ENCODE measurements around the gene C5orf15.

Gene C5orf15

GRCh38 chr5:133933169-133933509 is 35.3 kb downstream of the C5orf15 start:
- TF ChIP-seq, protein P1, sequence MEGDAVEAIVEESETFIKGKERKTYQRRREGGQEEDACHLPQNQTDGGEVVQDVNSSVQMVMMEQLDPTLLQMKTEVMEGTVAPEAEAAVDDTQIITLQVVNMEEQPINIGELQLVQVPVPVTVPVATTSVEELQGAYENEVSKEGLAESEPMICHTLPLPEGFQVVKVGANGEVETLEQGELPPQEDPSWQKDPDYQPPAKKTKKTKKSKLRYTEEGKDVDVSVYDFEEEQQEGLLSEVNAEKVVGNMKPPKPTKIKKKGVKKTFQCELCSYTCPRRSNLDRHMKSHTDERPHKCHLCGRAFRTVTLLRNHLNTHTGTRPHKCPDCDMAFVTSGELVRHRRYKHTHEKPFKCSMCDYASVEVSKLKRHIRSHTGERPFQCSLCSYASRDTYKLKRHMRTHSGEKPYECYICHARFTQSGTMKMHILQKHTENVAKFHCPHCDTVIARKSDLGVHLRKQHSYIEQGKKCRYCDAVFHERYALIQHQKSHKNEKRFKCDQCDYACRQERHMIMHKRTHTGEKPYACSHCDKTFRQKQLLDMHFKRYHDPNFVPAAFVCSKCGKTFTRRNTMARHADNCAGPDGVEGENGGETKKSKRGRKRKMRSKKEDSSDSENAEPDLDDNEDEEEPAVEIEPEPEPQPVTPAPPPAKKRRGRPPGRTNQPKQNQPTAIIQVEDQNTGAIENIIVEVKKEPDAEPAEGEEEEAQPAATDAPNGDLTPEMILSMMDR (IDR thresholded peaks at IDR 0.05; ENCODE audit: low read depth, low read length), result no peak
- Histone ChIP-seq H3K4me3 (ENCODE audit: low read depth, low read length) (no peak overlapping the region), H3K36me3 (no peaks in the 10 kb centered on the region), H3K27ac (no peak overlapping the region), H3K9me3 (ENCODE audit: severe bottlenecking) (no peaks in the 10 kb centered on the region), H3K27me3 (ENCODE audit: insufficient read depth, low read depth, severe bottlenecking) (no peaks in the 10 kb centered on the region)
- no peak for DNase-seq

GRCh38 chr5:133932441-133933168 is 35.8 kb downstream of the C5orf15 start:
- H3K27ac ChIP-seq, result no peak overlapping the region
- DNase-seq, result no peak
- no peaks in the 10 kb centered on the region for H3K36me3 ChIP-seq
- H3K27me3 ChIP-seq (ENCODE audit: insufficient read depth, low read depth, severe bottlenecking), result no peaks in the 10 kb centered on the region
- no peaks in the 10 kb centered on the region for H3K9me3 ChIP-seq (ENCODE audit: severe bottlenecking)
- TF ChIP-seq, protein P1 (IDR thresholded peaks at IDR 0.05; ENCODE audit: low read depth, low read length), result no peak
- H3K4me3 ChIP-seq (ENCODE audit: low read depth, low read length), result no peak overlapping the region

GRCh38 chr5:133931546-133931945 is 36.9 kb downstream of the C5orf15 start:
- Histone ChIP-seq H3K4me3 (ENCODE audit: low read depth, low read length) (no peak overlapping the region), H3K9me3 (ENCODE audit: severe bottlenecking) (no peaks in the 10 kb centered on the region), H3K27ac (no peak overlapping the region), H3K36me3 (no peaks in the 10 kb centered on the region), H3K27me3 (ENCODE audit: insufficient read depth, low read depth, severe bottlenecking) (no peaks in the 10 kb centered on the region)
- no peak for DNase-seq
- TF ChIP-seq, protein P1 (IDR thresholded peaks at IDR 0.05; ENCODE audit: low read depth, low read length), result no peak

- no peak for DNase-seq
- Histone ChIP-seq H3K4me3 (ENCODE audit: low read depth, low read length) (no peak overlapping the region), H3K27me3 (ENCODE audit: insufficient read depth, low read depth, severe bottlenecking) (no peaks in the 10 kb centered on the region), H3K9me3 (ENCODE audit: severe bottlenecking) (no peaks in the 10 kb centered on the region), H3K27ac (no peak overlapping the region), H3K36me3 (no peaks in the 10 kb centered on the region)
- TF ChIP-seq, protein P1 (IDR thresholded peaks at IDR 0.05; ENCODE audit: low read depth, low read length), result no peak
Measured at GRCh38 chr5:133930813-133931090, 37.7 kb downstream of the C5orf15 start.

DNA sequence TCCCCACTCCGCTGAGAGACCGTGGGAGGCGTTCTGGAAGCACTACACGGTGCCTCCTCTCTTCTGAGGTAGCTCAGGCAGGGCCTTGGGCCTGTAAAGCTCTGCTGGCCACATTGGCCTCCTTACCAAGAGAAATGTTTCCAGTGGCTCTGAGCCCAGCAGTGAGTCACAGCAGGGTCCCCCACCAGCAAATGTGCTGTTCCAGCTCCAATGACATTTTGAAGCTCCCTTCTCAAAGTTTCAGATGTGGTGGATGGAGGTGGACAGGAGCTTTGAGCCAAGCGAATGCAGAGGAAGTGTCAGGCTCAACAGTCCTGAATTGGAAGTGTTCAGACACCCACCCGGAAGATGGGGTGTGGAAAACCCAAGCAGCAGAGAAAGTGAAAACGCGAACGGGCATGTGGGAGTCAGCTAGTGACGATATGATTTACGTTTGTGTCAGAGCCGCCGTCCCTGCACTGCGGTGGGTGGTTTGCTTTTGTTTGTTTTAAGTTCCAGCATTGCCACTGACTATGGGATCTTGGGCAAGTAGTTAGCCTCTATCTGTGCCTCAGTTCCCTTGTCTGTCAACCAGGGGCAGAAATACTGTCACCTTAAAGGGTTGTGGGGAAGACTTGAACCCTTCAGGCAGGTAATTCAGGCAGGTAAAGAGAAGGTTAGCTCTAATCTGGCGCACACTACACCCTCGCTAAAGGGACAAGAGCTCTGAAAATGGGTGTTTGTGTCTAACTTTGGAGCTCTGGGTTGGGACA is 38.2 kb downstream of the C5orf15 start:
- H3K27me3 ChIP-seq (ENCODE audit: insufficient read depth, low read depth, severe bottlenecking), result no peaks in the 10 kb centered on the region
- DNase-seq, result no peak
- TF ChIP-seq, protein P1 (IDR thresholded peaks at IDR 0.05; ENCODE audit: low read depth, low read length), result no peak
- no peak overlapping the region for H3K27ac ChIP-seq
- H3K36me3 ChIP-seq, result no peaks in the 10 kb centered on the region
- H3K4me3 ChIP-seq (ENCODE audit: low read depth, low read length), result no peak overlapping the region
- no peaks in the 10 kb centered on the region for H3K9me3 ChIP-seq (ENCODE audit: severe bottlenecking)

All from WERI-Rb-1 (cell line).